NCI-H82 (cell line): ENCODE measurements around the gene ATP5MK.
"Not testable (repeated sequence)": the region's sequence is repeated elsewhere in the genome, so short reads cannot be mapped to it uniquely, and the experiment has no call there.

ENCODE experiments used
- DNase-seq: peaks from one replicate; lab custom pipeline; 2025; lab: John Stamatoyannopoulos, UW

The ATP5MK gene

DNA sequence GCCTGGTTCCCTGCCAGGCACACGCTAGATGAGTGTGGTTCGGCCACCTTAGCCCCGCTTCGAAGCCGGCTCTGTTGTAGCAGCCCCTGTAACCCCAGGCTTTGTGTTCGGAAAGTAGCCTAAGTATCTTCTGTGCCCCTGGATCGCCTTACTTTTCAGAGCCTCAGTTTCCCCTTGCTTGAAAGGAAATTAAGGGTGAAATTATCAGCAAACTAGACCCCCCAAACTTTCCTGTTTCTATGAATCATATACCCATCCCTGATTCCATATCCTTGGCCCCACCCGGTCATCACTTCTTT is 463 bp upstream of the ATP5MK start:
- peak; percentile 23 for DNase-seq

DNA sequence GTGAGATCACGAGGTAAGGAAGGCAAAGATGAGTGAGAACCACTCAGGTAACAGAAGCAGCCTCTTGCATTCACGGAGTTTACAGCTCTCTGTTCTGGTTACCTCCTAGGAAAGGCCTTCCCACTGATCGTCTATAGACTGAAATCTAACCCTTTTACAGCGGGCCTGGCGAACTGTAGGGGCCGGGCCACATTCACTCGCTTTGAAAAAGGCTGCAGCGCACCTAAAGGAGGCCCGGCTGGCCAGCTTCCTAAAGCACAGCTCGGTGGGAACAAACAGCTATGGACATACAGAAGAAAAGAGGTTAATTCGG is 565 bp downstream of the ATP5MK start:
- peak; percentile 28 for DNase-seq

DNA sequence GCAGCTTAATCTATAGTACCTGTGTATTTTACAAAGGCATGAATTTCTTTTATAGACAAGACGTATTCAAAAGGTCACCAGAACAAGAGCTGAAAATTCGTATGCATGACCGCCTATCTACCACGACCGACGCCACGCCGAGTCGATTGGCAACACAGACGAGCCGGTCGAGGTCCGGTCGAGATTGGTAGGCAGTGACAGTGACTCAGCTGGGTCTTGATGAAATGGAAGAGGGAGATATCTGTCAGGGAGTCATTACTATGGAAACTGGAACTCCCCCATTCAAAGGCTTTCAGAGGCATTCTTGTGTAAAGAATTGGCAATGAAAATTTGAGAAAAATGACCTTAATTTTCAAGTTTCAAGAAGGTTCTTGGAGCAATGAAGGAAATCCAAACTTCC is 2.1 kb downstream of the ATP5MK start:
- no peak for DNase-seq

DNA sequence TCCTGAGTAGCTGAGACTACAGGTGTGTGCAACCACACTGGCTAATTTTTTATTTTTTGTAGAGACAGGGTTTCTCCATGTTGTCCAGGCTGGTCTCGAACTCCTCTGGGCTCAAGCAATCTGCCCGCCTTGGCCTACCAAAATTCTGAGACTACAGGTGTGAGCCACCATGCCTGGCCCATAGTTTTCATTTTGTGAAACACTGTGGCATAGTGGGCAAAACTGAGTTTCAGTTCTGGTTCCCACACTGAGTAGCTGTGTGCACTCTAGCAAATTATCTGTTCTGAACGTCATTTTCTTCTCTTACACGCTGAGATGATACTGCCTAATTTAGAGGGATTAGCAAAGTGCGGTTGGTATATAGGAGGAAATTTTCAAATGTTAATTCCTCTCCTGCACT is 13.5 kb downstream of the ATP5MK start:
- DNase-seq, result no peak

DNA sequence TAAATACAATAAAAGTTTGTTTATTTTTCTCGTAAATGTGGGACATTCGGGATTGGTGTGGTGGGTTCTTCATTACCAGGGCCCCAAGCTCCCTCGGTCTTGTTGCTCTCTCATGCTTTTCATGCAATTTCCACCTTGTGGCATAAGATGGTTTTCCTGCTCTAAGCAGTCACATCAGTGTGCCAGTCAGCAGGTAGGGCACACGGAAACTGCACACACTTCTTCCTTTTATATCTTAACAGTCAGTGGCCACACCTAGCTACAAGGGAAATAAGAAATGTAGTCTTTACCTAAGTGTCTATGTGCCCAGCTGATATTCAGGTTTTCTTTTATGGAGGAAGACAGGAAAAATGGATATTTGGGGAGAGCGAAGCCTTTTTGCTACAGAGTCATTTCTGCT is 22.0 kb downstream of the ATP5MK start:
- no peak for DNase-seq

DNA sequence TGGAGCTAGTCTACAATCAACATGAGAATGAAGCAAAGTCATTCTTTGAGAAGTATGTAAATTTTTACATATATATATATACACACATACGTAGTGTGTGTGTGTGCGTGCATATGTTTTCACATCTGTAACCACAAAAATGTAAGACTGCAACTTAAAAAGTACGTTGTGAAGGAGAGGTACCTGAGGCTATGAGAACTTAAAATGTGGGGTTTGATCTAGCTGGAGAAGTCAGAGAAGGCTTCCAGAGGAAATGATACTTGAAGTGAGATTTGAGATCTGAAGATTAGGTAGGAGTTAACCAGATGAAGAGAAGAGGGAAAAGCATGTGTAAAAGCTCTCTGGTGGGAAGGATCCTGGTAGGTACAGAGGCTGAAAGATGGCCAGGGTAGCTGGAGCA is 22.7 kb downstream of the ATP5MK start:
- DNase-seq, result no peak

DNA sequence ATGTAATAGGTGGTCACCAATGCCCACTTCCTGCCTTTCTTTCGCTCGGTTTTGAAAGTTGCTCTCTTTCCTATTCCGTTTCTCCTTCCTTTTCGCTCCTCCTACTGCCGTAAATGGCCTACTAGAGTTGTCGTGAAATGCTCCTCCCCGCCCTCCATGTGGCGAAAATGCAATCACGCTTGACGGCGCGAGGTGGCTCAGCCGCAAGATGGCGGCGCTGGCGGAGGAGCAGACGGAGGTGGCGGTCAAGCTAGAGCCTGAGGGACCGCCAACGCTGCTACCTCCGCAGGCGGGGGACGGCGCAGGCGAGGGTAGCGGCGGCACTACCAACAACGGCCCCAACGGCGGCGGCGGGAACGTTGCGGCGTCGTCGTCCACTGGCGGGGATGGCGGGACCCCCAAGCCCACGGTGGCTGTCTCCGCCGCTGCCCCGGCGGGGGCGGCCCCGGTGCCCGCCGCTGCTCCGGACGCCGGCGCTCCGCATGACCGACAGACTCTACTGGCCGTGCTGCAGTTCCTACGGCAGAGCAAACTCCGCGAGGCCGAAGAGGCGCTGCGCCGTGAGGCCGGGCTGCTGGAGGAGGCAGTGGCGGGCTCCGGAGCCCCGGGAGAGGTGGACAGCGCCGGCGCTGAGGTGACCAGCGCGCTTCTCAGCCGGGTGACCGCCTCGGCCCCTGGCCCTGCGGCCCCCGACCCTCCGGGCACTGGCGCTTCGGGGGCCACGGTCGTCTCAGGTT is 28.3 kb downstream of the ATP5MK start, which contains the start of gene TAF5:
TSS of gene TAF5 (plus strand) at position 195 of the 737 bp plus-strand sequence. CDS start at position 209, 14 bp downstream.
- peak; percentile 95 for DNase-seq

DNA sequence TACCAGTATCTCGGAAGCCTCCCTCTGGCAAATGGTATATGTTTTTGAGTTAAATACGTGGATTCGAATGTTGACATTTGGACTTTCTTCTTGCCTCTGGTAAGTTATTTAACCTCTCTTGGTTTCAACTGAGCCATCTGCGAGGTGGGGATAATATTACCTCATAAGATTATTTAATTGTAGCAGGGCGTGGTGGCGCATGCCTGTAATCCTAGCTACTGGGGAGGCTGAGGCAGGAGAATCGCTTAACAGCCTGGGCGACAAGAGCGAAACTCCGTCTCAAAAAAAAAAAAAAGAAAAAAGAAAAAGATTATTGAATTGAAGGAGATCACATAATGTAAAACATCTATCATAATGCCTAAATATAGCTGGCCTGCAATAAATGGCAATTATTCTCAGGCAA is 28.9 kb downstream of the ATP5MK start:
- DNase-seq, result peak; percentile 49

DNA sequence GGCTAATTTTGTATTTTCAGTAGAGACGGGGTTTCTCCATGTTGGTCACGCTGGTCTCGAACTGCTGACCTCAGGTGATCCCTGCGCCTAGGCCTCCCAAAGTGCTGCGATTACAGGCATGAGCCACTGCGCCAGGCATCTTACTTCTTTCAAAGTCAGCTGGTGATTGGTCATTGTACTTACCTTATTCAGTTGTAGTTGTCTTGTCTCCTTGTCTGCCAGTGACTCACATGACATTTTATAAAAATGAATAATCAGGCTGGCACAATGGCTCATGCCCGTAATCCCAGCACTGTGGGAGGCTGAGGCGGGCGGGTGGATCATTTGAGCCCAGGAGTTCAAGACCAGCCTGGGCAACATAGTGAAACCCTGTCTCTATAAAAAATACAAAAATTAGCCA is 35.5 kb downstream of the ATP5MK start:
- not testable (repeated sequence) for DNase-seq

DNA sequence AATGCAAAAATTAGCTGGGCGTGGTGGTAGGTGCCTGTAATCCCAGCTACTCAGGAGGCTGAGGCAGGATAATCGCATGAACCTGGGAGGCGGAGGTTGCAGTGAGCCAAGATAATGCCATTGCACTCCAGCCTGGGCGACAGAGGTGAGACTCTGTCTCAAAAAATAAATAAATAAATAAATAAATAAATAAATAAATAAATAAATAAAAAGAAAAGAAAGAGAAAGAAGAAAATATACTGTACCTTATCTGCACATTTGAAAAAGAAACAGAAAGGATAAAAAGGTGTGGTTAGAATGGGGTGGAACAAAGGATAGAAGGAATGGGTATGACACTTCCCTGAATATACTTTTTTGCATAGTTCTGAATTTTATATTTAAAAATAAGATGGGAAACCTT is 36.8 kb downstream of the ATP5MK start:
- DNase-seq, result not testable (repeated sequence)

DNA sequence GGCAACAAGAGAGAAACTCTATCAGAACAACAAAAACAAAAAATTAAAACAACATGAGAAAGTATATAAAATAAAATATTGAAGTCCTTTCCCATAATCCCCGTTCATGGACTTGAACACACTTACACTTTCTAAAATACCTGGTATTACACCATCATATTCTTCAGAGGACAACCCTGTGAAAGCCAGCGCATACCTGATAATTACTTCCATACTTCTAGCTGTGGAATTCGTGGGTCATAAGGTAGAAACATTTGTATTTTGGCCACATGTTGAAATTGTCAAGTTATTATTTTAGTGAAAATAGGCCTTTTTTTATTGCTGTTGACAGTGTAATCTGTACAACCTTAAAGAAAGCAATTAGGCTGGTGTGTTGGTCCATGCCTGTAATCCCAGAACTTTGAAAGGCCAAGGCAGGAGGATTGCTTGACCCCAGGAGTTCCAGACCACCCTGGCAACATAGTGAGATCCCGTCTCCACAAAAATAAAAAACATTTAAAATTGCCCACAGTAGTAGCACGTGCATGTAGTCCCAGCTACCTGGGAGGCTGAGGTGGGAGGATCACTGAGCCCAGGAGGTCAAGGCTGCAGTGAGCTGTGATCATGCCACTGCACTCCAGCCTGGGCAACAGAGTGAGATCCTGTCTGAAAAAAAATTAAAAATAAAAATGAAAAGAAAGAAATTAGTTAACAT is 40.2 kb downstream of the ATP5MK start:
- DNase-seq, result no peak

DNA sequence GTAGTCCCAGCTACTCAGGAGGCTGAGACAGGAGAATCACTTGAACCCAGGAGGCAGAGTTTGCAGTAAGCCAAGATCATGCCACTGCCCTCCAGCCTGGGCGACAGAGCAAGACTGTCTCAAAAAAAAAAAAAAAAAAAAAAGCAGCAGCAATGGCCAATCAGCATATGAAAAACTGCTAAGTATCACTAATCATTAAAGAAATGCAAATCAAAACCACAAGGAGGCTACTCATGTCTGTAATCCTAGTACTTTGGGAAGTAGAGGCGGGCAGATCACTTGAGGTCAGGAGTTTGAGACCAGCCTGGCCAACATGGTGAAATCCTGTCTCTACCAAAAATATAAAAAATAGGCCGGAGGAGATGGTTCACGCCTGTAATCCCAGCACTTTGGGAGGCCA is 41.7 kb downstream of the ATP5MK start:
- DNase-seq, result not testable (repeated sequence)

DNA sequence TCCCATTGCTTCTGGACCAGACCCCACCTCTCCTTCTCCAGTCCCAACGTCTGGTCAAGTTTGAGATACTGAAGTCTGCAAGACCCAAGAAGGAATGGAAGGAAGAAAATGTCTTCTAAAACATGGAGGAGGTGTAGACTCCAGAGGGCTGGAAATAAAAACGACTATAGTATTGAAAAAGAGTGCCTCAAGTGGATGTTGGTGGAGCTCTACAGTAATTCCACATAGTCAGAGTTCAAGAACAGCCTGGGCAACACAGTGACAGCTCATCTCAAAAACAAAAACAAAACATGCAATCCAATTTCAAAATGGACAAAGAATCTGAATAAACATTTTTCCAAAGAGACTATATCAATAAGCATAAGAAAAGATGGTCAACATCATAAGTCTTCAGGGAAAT is 43.0 kb downstream of the ATP5MK start:
- DNase-seq, result no peak

DNA sequence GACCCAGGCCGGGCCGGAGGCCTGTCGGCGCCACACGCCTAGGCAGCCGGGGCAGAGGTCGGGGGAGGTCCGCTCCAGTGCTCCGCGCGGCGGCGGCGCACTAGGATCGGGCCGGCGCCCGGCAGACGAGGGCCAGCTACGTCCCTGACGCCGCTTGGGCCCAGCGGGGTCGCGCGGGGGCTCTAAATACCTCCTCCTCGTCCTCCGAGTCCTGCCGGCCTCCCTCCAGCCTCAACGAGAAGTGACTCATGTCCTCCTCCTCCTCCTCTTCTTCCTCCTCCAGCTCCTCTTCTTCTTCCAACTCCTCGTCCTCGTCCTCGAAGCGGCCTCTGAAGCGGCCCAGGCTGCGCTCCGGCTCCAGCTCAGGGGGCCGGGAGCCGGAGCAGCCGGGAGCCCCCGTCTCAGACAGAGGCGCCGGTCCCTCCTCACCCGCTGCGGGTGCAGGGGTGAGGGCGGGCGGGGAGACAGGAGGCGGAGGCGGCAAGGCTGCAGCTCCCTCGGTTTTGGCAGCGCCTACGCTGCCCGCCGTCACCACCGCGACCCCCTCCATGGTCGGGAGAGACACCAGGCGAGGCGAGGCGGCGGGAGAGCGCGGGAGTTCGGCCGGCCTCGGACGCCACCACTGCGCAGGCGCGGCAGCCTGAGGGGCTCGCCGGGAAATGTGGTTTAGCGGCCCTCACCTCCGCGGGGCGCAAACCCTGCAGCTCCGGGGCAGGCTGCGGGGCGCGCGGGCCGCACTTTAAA is 45.6 kb downstream of the ATP5MK start, which contains the start of gene PCGF6:
TSS of gene PCGF6 (minus strand) at position 624 of the 744 bp plus-strand sequence. CDS start at position 550, 74 bp downstream.
- DNase-seq, result peak; percentile 85

DNA sequence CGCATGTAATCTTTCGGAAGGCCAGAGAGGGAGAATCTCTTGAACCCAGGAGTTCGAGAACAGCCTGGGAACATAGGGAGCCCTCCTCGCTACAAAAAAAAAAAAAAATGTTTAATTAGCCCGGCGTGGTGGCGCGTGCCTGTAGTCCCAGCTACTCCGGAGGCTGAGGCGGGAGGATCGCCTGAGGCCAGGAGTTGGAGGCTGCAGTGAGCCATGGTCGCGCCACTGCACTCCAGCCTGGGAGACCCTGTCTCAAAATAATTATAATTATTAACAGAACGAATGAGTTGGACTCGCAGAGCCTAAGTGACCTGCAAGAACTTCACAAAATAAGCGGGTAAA is 46.1 kb downstream of the ATP5MK start:
- no peak for DNase-seq
